HG02642 (cell line): Measurements from ENCODE around the gene KANSL1L.
"Not testable (repeated sequence)": the region's sequence is repeated elsewhere in the genome, so short reads cannot be mapped to it uniquely, and the experiment has no call there.

Experiments
- ATAC-seq: cut with Tn5 transposase; IDR thresholded peaks from one replicate; pipeline ENCODE4 v1.9.1; 2021; ENCODE audit warnings: mild to moderate bottlenecking; ENCODE audit not compliant: unreplicated experiment, poor library complexity

Gene KANSL1L

GRCh38 chr2:210180477-210180876 is 9.3 kb upstream of the KANSL1L start:
- ATAC-seq, result no peak

GRCh38 chr2:210179351-210179990 is 8.3 kb upstream of the KANSL1L start:
- no peak for ATAC-seq

DNA sequence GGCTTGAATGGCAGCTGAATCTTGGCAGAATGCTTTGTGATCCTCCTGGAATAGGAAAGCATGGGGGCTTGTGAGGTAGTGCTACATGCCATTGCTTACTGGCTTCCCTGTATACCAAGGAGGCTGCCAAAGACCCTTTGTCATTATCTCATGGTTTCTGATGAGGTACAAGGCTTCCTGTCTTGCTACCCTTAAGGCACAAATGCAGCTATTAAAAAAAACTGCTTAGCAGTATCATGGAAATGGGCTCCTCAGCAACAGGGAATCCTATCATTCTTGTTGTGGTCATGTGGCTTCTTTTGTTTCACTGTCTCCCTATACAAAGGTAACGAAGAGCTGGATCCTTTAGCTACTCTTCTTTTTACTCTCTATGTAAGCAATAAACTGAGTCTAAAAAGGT is 6.6 kb upstream of the KANSL1L start:
- ATAC-seq, result no peak

DNA sequence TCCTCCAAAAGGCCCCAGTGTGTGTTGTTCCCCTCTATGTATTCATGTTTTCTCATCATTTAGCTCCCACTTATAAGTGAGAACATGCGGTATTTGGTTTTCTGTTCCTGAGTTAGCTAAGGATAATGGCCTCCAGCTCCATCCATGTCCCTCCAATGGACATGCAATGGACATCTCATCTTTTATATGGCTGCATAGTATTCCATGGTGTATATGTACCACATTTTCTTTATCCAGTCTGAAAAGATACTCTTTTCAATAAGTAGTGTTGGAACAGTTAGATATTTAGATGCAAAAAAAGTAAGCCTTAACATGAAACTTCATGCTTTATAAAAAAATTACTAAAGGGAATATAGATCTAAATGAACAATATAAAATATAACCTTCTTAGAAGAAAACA is 5.9 kb upstream of the KANSL1L start:
- not testable (repeated sequence) for ATAC-seq

GRCh38 chr2:210174086-210174485 is 2.9 kb upstream of the KANSL1L start:
- no peak for ATAC-seq

DNA sequence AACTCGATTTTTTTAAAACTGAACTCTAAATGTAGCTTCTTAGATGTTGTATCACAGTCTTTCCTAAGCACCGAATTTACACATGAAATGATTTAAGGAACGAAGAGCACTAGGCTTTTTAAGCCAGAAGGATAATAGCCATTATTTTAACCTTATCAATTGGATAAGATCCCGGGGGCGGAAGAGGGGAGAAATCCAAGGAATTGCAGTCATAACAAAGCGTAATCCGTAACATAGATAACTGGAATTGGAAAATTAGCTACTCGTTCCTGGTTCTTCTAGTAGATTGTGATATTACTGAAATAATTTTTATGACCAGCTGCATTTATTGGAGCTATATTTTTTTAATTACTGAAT is 988 bp upstream of the KANSL1L start:
- ATAC-seq, result no peak

DNA sequence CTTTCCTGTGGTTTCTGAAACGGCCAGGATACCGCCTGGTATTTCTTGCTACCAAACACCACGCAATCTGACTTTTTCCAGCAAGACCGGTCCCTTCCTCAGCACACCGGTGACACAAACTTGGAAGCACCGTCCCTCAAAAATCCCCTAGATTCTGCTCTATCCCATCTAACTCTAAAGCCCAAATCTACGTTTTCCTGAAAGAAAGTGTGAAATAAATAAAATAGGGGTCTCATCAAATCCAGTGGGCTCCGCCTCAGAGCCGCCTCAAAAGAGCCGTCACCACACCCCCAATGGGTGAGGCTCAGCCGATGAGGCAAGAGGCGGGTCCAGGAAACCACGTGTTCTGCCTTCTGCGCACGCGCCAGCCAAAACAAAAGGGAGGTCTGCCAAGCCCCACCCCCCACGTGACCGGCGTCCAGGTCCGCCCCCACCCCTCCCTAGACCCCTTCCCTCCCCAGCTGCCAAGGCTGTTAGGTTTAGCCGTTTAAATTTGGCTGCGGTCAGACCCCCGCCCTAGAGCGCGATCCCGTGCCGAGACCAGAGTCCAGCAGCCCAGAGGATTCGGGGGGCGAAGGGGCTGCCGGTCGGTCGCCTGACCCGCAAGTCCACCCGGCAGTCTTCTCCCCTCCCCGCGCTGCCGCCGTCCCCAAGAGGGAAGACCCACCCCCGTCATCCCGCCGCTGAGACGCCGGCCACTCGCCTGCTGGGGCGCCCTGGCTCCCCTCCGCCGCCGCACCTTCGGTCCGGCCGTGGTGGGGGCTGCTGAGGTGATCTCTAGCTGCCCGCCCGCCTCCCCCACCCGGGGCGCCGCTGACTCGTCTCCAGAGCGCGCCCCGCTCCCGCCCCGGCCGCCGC is 534 bp downstream of the KANSL1L start:
- ATAC-seq, result peak; percentile 76

- ATAC-seq, result no peak
These were observed 1.1 kb downstream of the KANSL1L start for GRCh38 chr2:210170196-210170445.

GRCh38 chr2:210169516-210170195 is 1.6 kb downstream of the KANSL1L start:
- ATAC-seq, result peak; percentile 17

GRCh38 chr2:210167227-210167626 is 4.0 kb downstream of the KANSL1L start:
- no peak for ATAC-seq

- no peak for ATAC-seq
These were observed 8.6 kb downstream of the KANSL1L start for GRCh38 chr2:210162466-210163124.

GRCh38 chr2:210159059-210159458 is 12.2 kb downstream of the KANSL1L start:
- no peak for ATAC-seq

GRCh38 chr2:210158236-210158635 is 13.0 kb downstream of the KANSL1L start:
- ATAC-seq, result no peak

DNA sequence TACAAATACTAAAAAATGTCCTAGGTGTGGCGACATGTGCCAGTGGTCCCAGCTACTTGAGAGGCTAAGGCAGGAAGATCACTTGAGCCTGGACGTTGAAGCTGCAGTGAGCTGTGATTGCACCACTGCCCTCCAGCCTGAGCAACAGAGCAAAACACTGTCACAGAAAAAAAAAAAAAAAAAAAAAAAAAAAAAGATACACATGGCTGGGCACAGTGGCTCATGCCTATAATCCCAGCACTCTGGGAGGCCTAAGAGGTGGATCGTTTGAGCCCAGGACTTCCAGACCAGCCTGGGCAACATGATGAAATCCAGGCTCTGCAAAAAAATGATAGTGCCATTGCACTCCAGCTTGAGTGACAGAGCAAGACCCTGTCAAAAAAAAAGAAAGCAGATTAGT is 13.7 kb downstream of the KANSL1L start:
- ATAC-seq, result no peak

GRCh38 chr2:210147614-210148013 is 23.6 kb downstream of the KANSL1L start:
- ATAC-seq, result no peak

GRCh38 chr2:210132239-210132638 is 39.0 kb downstream of the KANSL1L start:
- no peak for ATAC-seq

- ATAC-seq, result no peak
These were observed 42.2 kb downstream of the KANSL1L start for GRCh38 chr2:210128961-210129360.

DNA sequence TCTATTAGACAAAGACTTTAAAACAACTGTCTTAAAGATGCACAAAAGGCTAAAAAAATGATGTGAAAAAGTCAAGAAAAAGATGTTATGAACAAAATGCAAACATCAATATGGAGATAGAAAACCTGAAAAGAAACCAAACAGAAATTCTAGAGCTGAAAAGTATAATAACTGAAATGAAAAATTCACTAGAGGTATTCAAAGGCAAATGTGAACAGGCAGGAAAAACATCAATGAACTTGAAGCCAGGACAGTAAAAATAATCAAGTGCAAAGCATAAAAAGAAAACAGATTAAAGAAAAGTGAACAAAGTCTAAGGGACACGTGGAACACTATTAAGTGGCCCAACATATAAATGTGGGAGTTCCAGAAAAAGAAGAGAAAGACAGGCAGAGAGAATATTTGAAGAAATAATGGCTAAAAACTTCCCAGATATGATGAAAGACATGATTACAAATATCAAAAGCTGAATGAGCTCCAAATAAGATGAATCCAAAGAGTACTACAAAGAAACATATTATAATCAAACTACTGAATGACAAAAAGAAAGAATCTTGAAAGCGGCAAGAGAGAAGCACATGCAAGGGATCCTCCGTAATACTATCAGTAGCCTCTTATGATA is 57.5 kb downstream of the KANSL1L start:
- ATAC-seq, result no peak

GRCh38 chr2:210112871-210113270 is 58.3 kb downstream of the KANSL1L start:
- no peak for ATAC-seq

- no peak for ATAC-seq
These were observed 71.3 kb downstream of the KANSL1L start for GRCh38 chr2:210099940-210100339.

- no peak for ATAC-seq
These were observed 76.4 kb downstream of the KANSL1L start for GRCh38 chr2:210094787-210095186.
